Ishikawa (cell line): ENCODE data around the gene PRCC.

Experiments used
- FOXM1 ChIP-seq: IDR thresholded peaks from 2 replicates; pipeline ENCODE4 v1.6.1; 2012; ENCODE audit warnings: low read depth, borderline replicate concordance
- NFIC ChIP-seq: IDR thresholded peaks from 2 replicates; pipeline ENCODE4 v1.6.1; 2012
- YY1 ChIP-seq: IDR thresholded peaks from 2 replicates; pipeline ENCODE4 v1.6.1; 2012; ENCODE audit warnings: low read depth
- ZBTB7A ChIP-seq: IDR thresholded peaks from 2 replicates; pipeline ENCODE4 v1.6.1; 2012; ENCODE audit warnings: low read depth

DNA sequence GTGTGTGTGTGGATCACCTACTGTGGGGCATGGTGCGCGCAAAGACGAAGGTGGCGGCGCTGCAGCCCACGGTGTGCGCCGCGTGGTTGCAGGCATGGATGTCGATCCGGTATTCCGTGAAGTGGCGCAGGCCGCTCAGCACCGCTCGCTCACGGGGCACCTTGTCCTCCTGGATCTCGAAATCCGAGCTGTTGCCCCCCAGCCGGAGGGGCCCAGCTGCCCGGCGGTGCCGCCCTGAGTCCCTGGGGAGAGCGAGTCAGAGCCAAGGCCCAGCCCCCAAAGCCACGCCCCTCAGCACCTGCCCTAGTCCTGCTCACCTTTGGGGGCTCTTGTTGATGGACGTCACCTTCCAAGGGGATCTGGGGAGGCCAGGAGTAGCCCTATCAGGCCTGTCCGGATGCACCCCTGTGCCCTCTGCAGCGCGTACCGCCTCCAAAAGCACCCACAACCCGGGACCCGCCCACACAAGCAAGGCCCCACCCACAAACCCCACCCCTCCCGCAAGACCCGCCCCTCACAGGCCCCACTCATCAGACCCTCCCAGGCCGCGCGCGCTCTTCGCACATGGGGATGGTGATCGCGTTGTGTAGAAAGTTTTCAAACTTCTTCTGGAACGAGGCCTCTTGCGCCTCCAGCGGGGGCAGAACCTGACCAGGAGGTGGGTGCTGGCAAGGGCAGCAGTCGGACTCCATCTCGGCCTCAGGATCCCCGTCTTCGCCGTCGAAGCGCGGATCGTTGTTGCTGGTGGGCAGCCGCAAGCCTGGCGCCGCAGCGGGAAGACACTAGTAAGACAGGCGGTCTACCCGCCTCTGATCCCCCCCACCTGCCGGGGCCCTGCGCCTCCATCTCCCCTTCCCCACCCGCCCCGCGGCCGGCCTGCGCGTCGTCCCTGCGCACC lies 78.0 kb downstream of the PRCC start:
- TF ChIP-seq FOXM1 (no peak), NFIC (no peak), ZBTB7A (no peak), YY1 (no peak)
